ENCODE measurements around the gene SCAF8. TPM values are rescaled to one million over a fixed set of nuclear protein-coding genes. Genes with fewer than 3 reads are reported as not detected.

Gene SCAF8
- total RNA-seq = 10 to 100 TPM; 46.9 to 60.7 (median 55.3) TPM
- polyA plus RNA-seq = 10 to 100 TPM; 10.5 to 13.1 (median 11.3) TPM
- long read RNA-seq, donor 1, full-length matches to known transcripts = 1 of 1 reads
- long read RNA-seq, donor 1, partial matches to known transcripts = 0 of 1 reads
- long read RNA-seq, donor 1, other reads (novel, unspliced or antisense) = 0 of 1 reads
- long read RNA-seq, donor 2, full-length matches to known transcripts = 1 of 1 reads
- long read RNA-seq, donor 2, partial matches to known transcripts = 0 of 1 reads
- long read RNA-seq, donor 2, other reads (novel, unspliced or antisense) = 0 of 1 reads

DNA sequence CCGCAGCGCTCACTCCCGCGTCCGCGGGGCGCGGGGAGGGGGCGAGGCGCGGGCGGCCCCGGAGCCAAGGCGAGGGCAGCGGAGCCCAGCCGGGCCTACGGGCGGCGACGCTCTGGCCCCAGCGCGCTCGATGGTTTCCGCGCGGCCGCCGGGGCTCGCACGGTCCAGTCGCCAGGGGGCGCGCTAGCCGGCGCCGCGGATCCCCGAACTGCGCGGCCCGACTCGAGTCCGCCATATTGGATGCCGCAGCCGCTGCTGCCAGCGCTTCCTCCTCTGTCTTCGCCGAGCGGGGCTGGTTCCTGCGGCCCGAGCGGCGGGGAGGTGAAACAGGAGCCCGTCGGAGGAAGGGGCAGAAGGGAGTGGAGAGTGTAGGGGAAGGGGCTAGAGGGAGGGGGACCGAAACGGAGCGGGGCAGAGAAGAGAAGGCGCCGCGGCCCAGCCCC is at the start of gene SCAF8:
TSS of gene SCAF8 (plus strand) at position 234 of the 443 bp plus-strand sequence. CDS start 485 bp downstream, outside the sequence.
- Histone ChIP-seq H3K27ac (peak within 1 kb of the TSS; percentile 99 to 100 (median 100)), H3K9me3 (no peaks in the 10 kb centered on the region), H3K4me1 (peaks cover 29 to 54% (median 52%) of the 10 kb centered on the region in 6 donors), H3K27me3 (replicated peaks in 1 of 7) (no peaks in the 10 kb centered on the region), H3K4me3 (peak within 1 kb of the TSS; percentile 64 to 97 (median 90)), H3K36me3 (peaks cover 0 to 8% (median 0%) of the 10 kb centered on the region in 6 donors)
- intact Hi-C loops (cut with DNase I; ENCODE audit: low total_unique reads) = loop anchor here (5.0 to 10.0 kb wide), 2 partner anchors 51 to 72 kb away; no protein-coding TSS in a partner anchor
- WGBS, 5 donors = 0 to 1% (median 1%) methylated on average over 36 to 61 of the region's 61 CpGs
- TF ChIP-seq, protein P1, sequence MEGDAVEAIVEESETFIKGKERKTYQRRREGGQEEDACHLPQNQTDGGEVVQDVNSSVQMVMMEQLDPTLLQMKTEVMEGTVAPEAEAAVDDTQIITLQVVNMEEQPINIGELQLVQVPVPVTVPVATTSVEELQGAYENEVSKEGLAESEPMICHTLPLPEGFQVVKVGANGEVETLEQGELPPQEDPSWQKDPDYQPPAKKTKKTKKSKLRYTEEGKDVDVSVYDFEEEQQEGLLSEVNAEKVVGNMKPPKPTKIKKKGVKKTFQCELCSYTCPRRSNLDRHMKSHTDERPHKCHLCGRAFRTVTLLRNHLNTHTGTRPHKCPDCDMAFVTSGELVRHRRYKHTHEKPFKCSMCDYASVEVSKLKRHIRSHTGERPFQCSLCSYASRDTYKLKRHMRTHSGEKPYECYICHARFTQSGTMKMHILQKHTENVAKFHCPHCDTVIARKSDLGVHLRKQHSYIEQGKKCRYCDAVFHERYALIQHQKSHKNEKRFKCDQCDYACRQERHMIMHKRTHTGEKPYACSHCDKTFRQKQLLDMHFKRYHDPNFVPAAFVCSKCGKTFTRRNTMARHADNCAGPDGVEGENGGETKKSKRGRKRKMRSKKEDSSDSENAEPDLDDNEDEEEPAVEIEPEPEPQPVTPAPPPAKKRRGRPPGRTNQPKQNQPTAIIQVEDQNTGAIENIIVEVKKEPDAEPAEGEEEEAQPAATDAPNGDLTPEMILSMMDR (IDR thresholded peaks at IDR 0.05 in 8 of 11, conservative IDR thresholded peaks at IDR 0.05 in 3 of 11) = peak; percentile 56 to 98 (median 91)
- TF ChIP-seq POLR2AphosphoS5 (IDR thresholded peaks at IDR 0.05) = peak; percentile 74 to 85 (median 77)
- TF ChIP-seq POLR2A (IDR thresholded peaks at IDR 0.05) = peak in 1 of 3 donors; percentile 58
- DNase-seq = peak; percentile 98

DNA sequence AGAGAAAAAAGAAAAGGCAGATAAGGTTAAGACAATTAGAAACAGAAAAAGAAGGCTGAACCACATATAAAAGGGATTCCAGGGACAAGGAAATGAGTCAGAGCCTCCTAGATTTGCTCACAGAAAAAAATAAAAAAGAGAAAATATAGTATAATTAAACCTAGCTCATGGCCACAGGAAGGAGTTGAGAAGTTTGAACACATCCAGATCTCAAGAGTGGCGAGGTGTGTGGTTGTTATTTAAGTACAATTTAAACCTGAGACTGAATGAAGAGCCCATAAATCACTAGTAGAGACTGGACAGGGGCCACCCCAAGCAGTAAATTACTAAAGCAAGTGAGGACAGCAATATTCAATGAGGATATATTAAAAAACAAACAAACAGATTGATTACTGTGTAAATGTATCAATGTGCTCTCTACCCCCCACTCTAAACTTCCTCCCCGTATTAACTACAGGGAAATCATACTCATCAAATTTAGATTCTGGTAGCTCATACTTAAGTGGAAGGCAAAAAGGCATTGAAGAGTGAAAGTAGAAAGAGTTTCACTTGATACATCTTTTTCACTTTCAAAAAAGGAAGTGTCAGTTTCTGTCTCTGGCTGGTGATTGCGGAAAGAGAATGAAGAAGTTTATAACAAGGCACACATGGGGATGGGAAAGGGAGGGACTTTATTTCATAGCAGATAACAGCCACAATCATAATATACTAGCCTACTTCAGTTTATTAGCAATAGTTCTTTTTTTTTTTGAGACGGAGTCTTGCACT is 49.3 kb upstream of the SCAF8 start:
- 7 to 17% (median 15%) methylated on average over 4 of the region's 4 CpGs for WGBS, 5 donors
- intact Hi-C loops (cut with DNase I; ENCODE audit: low total_unique reads) = loop anchor here (5.0 kb wide), 1 partner anchor 48 kb away; the partner anchor contains the start of gene SCAF8
- no peak for DNase-seq

DNA sequence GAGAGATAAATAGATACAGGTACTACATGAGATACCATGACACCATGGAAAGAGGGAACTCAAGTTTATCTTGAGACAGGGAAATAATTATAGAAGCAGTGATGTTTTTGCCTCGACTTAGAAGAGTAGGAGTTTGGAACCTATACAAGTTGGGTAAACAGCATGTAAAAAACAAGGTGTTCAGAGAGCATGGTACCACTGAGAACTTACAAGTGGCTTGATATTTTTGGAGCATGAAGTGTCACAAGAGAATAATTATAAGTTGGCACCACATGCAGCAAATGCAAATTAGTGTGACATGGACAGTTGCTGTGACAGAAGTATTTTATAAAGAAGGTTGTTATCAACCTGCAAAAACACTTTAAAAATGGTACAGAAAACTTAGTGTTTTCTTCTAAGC is 47.1 kb upstream of the SCAF8 start:
- Histone ChIP-seq H3K4me1 (peaks cover 0 to 27% (median 15%) of the 10 kb centered on the region in 6 donors), H3K27me3 (replicated peaks in 1 of 7) (no peaks in the 10 kb centered on the region), H3K36me3 (no peaks in the 10 kb centered on the region), H3K9me3 (no peaks in the 10 kb centered on the region), H3K4me3 (no peak overlapping the region), H3K27ac (no peak overlapping the region)
- no peak for DNase-seq
- intact Hi-C loops (cut with DNase I; ENCODE audit: low total_unique reads) = no loop called here
- 66 to 89% (median 83%) methylated on average over 1 of the region's 1 CpG for WGBS, 5 donors
- TF ChIP-seq, protein P1 (IDR thresholded peaks at IDR 0.05 in 8 of 11, conservative IDR thresholded peaks at IDR 0.05 in 3 of 11) = no peak
- no peak for TF ChIP-seq POLR2AphosphoS5 (IDR thresholded peaks at IDR 0.05)
- no peak for TF ChIP-seq POLR2A (IDR thresholded peaks at IDR 0.05)

More for the DNA sequence above, 49.3 kb upstream of the SCAF8 start:
- Histone ChIP-seq H3K27ac (peak overlapping the region; percentile 23 to 78 (median 70)), H3K4me3 (no peak overlapping the region), H3K4me1 (peaks cover 0 to 18% (median 14%) of the 10 kb centered on the region in 6 donors), H3K9me3 (no peaks in the 10 kb centered on the region), H3K36me3 (no peaks in the 10 kb centered on the region), H3K27me3 (replicated peaks in 1 of 7) (no peaks in the 10 kb centered on the region)
- TF ChIP-seq POLR2AphosphoS5 (IDR thresholded peaks at IDR 0.05) (no peak), POLR2A (IDR thresholded peaks at IDR 0.05) (no peak)
- TF ChIP-seq, protein P1 (IDR thresholded peaks at IDR 0.05 in 8 of 11, conservative IDR thresholded peaks at IDR 0.05 in 3 of 11) = no peak

Measured in spleen (tissue), 13 donors.